NCI-H2081 (cell line): Measurements from ENCODE around the gene EHD1.

Experiments
- DNase-seq, 2 experiments: peaks; one replicate each; lab custom pipeline; 2025; lab: John Stamatoyannopoulos, UW

EHD1 gene

GRCh38 chr11:64842851-64843685 is 35.4 kb downstream of the EHD1 start:
- DNase-seq = peak in 1 of 2 experiments; percentile 22

DNA sequence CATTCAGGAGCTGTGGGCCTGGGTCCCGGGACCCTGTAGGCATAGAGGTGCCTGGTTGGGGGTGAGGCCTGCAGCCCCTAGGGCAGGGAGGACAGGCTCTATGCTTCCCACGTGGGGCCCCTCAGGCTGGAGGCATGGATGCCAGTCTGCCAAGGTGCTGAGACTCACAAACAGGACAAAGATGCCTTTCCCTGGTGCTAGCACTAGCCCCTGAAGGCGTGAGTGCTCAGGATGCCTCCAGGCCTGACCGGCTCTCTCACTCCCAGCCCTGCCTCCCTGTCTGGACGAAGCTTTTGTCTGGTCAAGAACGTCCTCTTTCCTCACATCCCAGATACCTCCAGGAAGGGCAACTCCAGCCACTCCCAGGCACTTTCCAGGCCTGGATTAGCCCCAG is 36.1 kb downstream of the EHD1 start:
- no peak for DNase-seq

GRCh38 chr11:64841592-64842365 is 36.6 kb downstream of the EHD1 start:
- no peak for DNase-seq

DNA sequence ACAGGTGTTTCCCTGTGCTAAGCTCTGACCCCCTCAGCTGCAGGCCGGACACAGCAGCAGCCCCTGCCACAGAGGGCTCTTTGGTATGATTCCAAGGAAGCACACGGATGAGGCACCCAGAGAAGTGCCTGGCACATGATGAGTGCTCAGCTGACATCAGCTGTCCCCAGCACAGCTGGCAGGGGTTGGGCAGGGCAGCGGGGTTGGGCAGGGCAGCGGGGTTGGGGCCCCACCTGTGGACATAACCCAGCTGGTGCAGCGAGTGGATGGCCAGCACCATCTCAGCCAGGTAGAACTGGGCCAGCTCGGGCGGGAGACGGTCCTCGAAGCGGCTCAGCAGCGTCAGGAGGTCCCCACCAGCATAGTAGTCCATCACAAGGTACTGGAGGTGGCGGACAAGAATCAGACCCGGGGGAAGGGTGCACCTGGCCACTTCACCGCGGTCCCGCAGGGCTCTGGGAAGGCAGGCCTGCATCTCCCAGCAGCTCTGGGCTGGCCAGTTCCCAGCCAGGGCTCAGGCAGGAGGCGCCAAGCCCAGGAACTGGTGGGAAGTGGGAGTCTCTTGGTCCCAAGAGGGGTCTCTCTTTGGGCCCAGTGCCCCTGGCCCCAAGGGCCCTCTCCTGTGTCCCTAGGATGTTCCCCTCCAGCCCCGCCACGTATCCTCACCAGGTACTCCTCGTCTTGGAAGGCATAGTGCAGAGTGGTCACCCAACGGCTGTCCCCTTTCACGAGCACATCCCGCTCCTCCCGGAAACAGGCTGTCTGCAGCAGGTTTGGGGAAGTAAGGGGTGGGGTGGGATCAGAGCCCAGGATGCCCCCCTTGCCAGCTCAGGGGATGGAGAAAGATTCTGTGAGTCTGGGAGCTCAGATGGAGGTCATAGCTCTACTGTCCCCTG is 38.3 kb downstream of the EHD1 start:
- DNase-seq = no peak

DNA sequence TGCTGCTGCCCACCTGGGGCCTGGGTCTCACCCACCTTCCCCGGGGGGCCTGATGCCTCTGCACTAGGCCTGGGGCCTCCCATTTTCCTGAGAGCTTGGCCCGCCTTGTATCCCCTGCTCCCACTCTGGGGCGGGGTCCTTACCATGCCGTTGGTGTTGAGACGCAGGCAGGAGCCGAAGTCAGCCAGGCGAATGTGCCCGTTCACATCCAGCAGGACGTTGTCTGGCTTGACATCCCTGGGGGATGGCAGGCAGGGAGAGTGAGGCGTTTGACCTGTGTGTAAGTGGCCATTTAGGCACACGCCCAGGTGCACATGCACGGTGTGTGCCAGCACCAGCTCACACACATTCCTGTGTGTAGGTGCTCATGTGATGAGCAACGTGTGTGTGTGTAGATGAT is 39.1 kb downstream of the EHD1 start:
- no peak for DNase-seq

- no peak for DNase-seq
These were observed 39.7 kb downstream of the EHD1 start for GRCh38 chr11:64838600-64839334.

DNA sequence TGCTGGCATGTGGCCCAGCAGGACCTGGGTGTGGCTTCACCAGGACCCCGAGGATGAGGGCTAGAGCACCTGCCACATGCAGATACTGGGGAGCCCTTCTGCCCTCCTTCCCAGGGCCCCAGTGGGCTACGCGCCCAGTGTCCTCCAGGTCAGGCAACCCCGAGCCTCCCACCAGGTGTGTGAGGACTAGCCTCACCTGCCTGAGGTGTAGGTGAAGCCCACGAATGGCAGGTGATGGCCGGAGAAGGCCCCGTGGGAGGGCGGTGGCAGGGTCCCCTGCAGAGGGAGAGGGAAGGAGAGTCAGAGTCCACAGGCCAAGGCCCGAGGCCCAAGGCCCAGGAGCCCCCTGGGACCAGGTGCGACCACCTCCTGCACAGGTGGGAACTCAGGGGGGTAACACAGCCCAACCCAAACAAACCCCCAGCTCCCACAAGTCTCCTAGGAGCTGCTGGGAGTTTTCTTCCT is 40.5 kb downstream of the EHD1 start:
- DNase-seq = no peak

GRCh38 chr11:64836448-64837072 is 41.9 kb downstream of the EHD1 start:
- DNase-seq = no peak

- no peak for DNase-seq
These were observed 42.6 kb downstream of the EHD1 start for GRCh38 chr11:64835616-64836447.

DNA sequence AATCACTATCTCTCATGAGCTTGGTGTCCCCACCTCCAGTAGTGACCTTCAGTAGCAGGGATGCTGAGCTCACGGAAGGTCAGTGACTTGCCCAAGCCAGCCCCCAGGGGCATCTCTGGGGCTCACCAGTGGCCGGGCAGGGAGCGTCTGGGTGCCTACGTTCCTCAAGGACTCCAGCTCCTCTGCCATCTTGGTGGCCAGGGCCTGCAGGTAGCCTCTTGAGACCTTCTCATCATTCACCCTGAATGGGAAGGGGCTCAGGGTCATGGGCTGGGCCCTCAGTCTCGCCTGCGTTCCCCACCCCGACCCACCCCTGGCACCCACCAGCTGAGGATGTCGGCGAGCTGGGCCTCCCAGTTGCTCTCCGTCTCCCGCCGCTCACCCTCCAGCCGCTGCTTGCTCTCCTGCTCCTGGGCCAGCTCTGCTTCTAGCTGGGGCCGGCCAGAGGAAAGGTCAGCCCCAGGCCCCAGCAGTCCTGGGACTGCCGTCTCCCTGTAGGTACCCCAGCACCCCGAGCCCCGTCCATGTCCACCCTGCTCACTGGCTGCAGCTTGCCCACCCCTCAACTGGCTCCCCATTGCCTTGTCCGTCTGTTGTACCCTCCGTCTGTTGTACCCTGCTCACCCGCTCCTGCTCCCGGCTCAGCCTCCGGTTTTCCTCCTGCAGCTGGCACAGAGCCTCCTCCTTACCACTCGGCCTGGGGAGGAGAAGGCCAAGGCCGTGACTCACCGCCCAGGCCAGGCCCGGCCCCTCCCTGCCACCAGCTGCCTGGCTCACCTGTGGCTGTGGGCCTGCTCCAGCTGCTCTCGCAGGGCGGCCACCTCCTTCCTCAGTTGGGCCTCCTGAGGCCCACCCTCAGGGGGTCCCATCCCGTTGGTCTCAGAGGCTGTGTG is 43.5 kb downstream of the EHD1 start:
- no peak for DNase-seq

- no peak for DNase-seq
These were observed 44.2 kb downstream of the EHD1 start for GRCh38 chr11:64834031-64834722.

- no peak for DNase-seq
These were observed 44.9 kb downstream of the EHD1 start for GRCh38 chr11:64833509-64833908.

DNA sequence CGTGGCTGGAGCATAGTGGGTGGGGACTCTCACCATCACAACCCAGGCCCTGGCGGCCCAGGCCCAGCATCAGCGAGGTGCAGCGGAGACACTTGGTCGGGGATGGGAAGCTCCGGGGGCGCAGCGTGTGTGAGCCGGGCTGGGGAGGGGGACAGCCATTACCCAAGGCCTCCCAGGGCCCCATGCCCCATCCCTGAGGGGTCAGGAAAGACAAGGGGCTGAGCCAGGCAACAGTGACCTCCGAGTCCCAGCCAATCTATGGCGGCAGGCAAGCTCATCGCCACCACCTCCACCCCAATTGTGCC is 45.3 kb downstream of the EHD1 start:
- no peak for DNase-seq

- no peak for DNase-seq
These were observed 45.8 kb downstream of the EHD1 start for GRCh38 chr11:64832467-64833197.

GRCh38 chr11:64831411-64831891 is 47.0 kb downstream of the EHD1 start:
- no peak for DNase-seq

DNA sequence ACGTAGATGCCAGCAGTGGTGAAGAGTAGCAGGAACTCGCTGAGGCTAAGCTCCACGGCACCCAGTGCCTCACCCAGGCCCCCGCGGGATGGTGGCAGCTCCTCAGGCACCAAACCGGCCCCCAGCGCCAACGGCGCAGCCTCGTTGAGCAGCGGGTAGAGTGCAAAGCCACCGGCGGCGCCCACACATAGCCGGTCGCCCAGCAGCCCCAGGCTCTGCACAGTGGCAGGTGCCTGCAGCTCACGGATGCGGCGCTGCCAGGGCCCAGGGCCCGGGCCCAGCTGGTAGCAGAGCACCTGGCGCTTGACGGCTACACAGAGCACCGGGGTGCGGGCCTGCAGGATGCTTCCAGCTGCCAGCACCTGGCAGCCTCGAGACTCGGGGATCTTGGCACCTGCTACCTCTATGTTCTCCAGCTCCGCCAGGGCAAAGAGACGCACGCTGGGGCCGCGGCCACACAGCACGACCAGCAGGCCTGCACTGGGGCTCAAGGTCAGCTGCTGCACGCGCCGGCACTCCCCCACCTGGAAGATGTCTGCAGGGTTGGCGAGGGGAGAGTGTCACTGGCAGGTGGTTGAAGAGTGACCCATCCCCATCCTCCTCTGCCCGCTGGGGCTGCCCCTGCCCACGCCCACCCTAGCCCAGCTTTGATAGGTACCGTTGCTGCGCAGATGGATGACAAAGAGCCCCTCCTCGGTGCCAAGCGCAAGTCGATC is 48.7 kb downstream of the EHD1 start:
- no peak for DNase-seq

DNA sequence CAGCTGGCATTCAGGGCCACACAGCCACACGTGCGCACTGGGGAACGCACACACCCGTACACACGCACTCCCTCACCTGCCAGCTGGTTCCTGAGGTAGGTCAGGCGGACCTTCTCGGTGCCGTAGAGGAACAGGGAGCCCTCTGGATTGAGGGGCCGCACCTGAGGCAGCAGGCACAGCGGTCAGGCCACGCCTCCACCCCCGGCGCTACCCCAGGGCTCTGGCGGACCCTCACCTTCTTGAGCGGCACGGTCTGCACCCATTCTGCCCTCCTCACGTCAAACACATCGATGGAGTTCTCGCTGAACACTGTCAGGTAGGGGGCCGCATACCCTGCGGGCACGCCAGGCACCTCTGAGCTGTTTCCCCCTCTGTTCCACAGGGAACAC is 51.0 kb downstream of the EHD1 start:
- DNase-seq = no peak
